OCI-LY7 (cell line): ENCODE results near the gene VSNL1.

Source experiments
- EZH2phosphoT487 ChIP-seq: fragments of 200-600 bp; sonication (generic); IDR thresholded peaks from 2 replicates; pipeline ENCODE4 v1.6.1; 2018; ENCODE audit warnings: low read depth, borderline replicate concordance, mild to moderate bottlenecking, mixed run types, antibody characterized with exemption, low read length, moderate library complexity, mixed read lengths
- TF ChIP-seq, protein P1 (sequence below): fragments of 200-600 bp; sonication (generic); conservative IDR thresholded peaks from 2 replicates; pipeline ENCODE4 v1.5.1; 2014; ENCODE audit warnings: mild to moderate bottlenecking, antibody characterized with exemption, low read length, moderate library complexity, mixed read lengths

DNA sequence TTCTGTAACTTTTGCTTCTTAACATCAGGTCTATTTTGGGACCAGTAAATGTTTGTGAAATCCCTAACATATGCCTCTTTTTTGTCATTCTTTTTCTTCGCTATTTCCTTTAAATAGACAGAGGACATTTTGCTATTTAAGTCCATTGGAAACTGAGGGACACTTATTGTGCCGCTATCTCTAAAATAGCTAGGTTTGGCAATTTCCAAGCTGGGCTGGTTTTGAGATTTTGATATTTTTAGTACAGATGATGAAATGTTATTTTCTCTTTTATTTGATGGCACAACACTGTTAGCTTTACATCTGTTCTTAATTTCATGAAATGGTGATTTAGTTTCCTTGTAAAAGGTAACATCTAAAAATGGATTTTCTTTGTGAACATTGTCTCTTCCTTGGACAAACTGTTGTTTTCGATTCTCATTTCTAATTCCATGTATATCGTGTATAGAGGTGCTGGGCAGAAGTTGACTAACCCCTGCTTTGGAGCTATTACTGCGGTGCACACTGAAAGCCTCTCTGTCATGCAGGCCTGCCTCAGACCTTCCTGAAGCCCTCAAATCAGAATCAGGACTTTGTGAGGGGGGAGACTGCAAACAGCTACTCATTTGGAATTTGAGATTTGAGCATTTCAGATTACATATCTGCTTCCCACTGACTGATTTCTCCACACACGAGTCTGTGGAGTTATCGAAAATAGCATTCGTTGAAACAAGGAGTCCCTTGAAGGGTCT is 22.9 kb upstream of the VSNL1 start:
- TF ChIP-seq, protein P1, sequence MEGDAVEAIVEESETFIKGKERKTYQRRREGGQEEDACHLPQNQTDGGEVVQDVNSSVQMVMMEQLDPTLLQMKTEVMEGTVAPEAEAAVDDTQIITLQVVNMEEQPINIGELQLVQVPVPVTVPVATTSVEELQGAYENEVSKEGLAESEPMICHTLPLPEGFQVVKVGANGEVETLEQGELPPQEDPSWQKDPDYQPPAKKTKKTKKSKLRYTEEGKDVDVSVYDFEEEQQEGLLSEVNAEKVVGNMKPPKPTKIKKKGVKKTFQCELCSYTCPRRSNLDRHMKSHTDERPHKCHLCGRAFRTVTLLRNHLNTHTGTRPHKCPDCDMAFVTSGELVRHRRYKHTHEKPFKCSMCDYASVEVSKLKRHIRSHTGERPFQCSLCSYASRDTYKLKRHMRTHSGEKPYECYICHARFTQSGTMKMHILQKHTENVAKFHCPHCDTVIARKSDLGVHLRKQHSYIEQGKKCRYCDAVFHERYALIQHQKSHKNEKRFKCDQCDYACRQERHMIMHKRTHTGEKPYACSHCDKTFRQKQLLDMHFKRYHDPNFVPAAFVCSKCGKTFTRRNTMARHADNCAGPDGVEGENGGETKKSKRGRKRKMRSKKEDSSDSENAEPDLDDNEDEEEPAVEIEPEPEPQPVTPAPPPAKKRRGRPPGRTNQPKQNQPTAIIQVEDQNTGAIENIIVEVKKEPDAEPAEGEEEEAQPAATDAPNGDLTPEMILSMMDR, result no peak
- TF ChIP-seq EZH2phosphoT487, result no peak
